Thyroid gland (tissue), 4 donors: Measurements from ENCODE around the gene COX5B.

Source experiments
- POLR2A ChIP-seq, 2 donors: fragments of 450-650 bp; IDR thresholded peaks; one replicate each; pipeline ENCODE4 v1.6.1; 2017; ENCODE audit warnings: antibody characterized with exemption in 2 of 2, mild to moderate bottlenecking in 2 of 2, moderate library complexity in 1 of 2
- TF ChIP-seq, protein P1 (sequence below), 6 experiments: fragments of 200-600 bp in 3 of 6; fragments of 450-650 bp in 3 of 6; sonication (generic) in 3 of 6; IDR thresholded peaks; one replicate each; pipeline ENCODE4 v1.5.1; 2016 to 2019; ENCODE audit warnings: antibody characterized with exemption in 6 of 6, mild to moderate bottlenecking in 2 of 6, inconsistent platforms in 1 of 6, moderate library complexity in 1 of 6

- TF ChIP-seq, protein P1, sequence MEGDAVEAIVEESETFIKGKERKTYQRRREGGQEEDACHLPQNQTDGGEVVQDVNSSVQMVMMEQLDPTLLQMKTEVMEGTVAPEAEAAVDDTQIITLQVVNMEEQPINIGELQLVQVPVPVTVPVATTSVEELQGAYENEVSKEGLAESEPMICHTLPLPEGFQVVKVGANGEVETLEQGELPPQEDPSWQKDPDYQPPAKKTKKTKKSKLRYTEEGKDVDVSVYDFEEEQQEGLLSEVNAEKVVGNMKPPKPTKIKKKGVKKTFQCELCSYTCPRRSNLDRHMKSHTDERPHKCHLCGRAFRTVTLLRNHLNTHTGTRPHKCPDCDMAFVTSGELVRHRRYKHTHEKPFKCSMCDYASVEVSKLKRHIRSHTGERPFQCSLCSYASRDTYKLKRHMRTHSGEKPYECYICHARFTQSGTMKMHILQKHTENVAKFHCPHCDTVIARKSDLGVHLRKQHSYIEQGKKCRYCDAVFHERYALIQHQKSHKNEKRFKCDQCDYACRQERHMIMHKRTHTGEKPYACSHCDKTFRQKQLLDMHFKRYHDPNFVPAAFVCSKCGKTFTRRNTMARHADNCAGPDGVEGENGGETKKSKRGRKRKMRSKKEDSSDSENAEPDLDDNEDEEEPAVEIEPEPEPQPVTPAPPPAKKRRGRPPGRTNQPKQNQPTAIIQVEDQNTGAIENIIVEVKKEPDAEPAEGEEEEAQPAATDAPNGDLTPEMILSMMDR (IDR thresholded peaks at IDR 0.05): no peak
- no peak for TF ChIP-seq POLR2A (IDR thresholded peaks at IDR 0.05)
Observed at GRCh38 chr2:97695744-97696143, 49.9 kb downstream of the COX5B start.
